GM21786 (cell line): ENCODE measurements around the gene SLC25A34.

ENCODE experiments used
- ATAC-seq: cut with Tn5 transposase; IDR thresholded peaks from one replicate; pipeline ENCODE4 v1.9.1; 2021; ENCODE audit not compliant: unreplicated experiment

SLC25A34 gene

GRCh38 chr1:15750924-15751323 is 14.9 kb downstream of the SLC25A34 start:
- no peak for ATAC-seq

- ATAC-seq = no peak
These were observed 15.7 kb downstream of the SLC25A34 start for GRCh38 chr1:15751717-15752116.

- ATAC-seq = no peak
These were observed 17.7 kb downstream of the SLC25A34 start for GRCh38 chr1:15753776-15754175.

- no peak for ATAC-seq
These were observed 19.1 kb downstream of the SLC25A34 start for GRCh38 chr1:15755021-15755645.

GRCh38 chr1:15755646-15756040 is 19.6 kb downstream of the SLC25A34 start:
- no peak for ATAC-seq

GRCh38 chr1:15756143-15757015 is 20.3 kb downstream of the SLC25A34 start:
- ATAC-seq = no peak

GRCh38 chr1:15757016-15757543 is 21.0 kb downstream of the SLC25A34 start:
- no peak for ATAC-seq

GRCh38 chr1:15757575-15758342 is 21.7 kb downstream of the SLC25A34 start:
- ATAC-seq = no peak

- no peak for ATAC-seq
These were observed 22.4 kb downstream of the SLC25A34 start, which contains the start of gene FBLIM1 for GRCh38 chr1:15758343-15758931. Gene FBLIM1 (plus strand): TSS chr1:15758795. CDS start chr1:15764984, 6,189 bp downstream.

GRCh38 chr1:15758953-15759661 is 23.0 kb downstream of the SLC25A34 start:
- ATAC-seq = no peak

- ATAC-seq = no peak
These were observed 24.6 kb downstream of the SLC25A34 start for GRCh38 chr1:15760520-15761211.

GRCh38 chr1:15761366-15762128 is 25.5 kb downstream of the SLC25A34 start:
- no peak for ATAC-seq

- ATAC-seq = no peak
These were observed 26.5 kb downstream of the SLC25A34 start for GRCh38 chr1:15762546-15762945.

GRCh38 chr1:15764269-15764764 is 28.3 kb downstream of the SLC25A34 start:
- no peak for ATAC-seq

GRCh38 chr1:15764890-15765289 is 28.8 kb downstream of the SLC25A34 start:
- no peak for ATAC-seq

- no peak for ATAC-seq
These were observed 29.6 kb downstream of the SLC25A34 start for GRCh38 chr1:15765495-15766194.

- no peak for ATAC-seq
These were observed 31.9 kb downstream of the SLC25A34 start for GRCh38 chr1:15767941-15768340.

- ATAC-seq = no peak
These were observed 32.3 kb downstream of the SLC25A34 start for GRCh38 chr1:15768388-15768787.
